ENCODE data around the gene PCDHGA5. TPM values are rescaled to one million over a fixed set of nuclear protein-coding genes. Genes with fewer than 3 reads are reported as not detected.
"Not testable (repeated sequence)": the region's sequence is repeated elsewhere in the genome, so short reads cannot be mapped to it uniquely, and the experiment has no call there.

The PCDHGA5 gene
- total RNA-seq, 1 donor from 2014 or later, result 0.31 TPM

GRCh38 chr5:141383345-141383744 is 19.4 kb downstream of the PCDHGA5 start:
- peaks cover 3% of the 10 kb centered on the region for H3K27me3 Mint-ChIP-seq (ENCODE audit: insufficient read depth)
- H3K9me3 Mint-ChIP-seq, result peaks cover 17% of the 10 kb centered on the region
- H3K36me3 Mint-ChIP-seq (ENCODE audit: low read depth), result no peaks in the 10 kb centered on the region
- peak overlapping the region; percentile 81 for H3K4me3 Mint-ChIP-seq
- H3K4me1 Mint-ChIP-seq (ENCODE audit: low read depth), result no peaks in the 10 kb centered on the region
- intact Hi-C loops (cut with micrococcal nuclease), result loop anchor here (5.0 kb wide), 1 partner anchor 46 kb away; the partner anchor contains the start of gene PCDHGA2
- no peak for DNase-seq (ENCODE audit: low spot score)
- no peak overlapping the region for H3K27ac Mint-ChIP-seq

GRCh38 chr5:141384471-141385267 is 20.7 kb downstream of the PCDHGA5 start:
- Mint-ChIP-seq H3K27me3 (ENCODE audit: insufficient read depth) (peaks cover 3% of the 10 kb centered on the region), H3K4me3 (no peak overlapping the region), H3K9me3 (peaks cover 25% of the 10 kb centered on the region), H3K4me1 (ENCODE audit: low read depth) (no peaks in the 10 kb centered on the region), H3K27ac (no peak overlapping the region), H3K36me3 (ENCODE audit: low read depth) (peaks cover 1% of the 10 kb centered on the region)
- no peak for DNase-seq (ENCODE audit: low spot score)
- intact Hi-C loops (cut with micrococcal nuclease), result loop anchor here (5.0 kb wide), 2 partner anchors 38 to 47 kb away; partner anchors contain the start of genes PCDHGA11 and PCDHGA2

GRCh38 chr5:141387557-141388311 is 23.8 kb downstream of the PCDHGA5 start, which contains the start of gene PCDHGB4:
TSS of gene PCDHGB4 (plus strand) at chr5:141387698. CDS start at chr5:141387885, 187 bp downstream.
- H3K4me1 Mint-ChIP-seq (ENCODE audit: low read depth); H3K27me3 Mint-ChIP-seq (ENCODE audit: insufficient read depth); DNase-seq (ENCODE audit: low spot score); H3K27ac Mint-ChIP-seq; H3K36me3 Mint-ChIP-seq (ENCODE audit: low read depth): not testable (repeated sequence)
- intact Hi-C loops (cut with micrococcal nuclease), result loop anchor here (5.0 kb wide), 1 partner anchor 35 kb away; the partner anchor contains the start of gene PCDHGA11
- peaks cover 37% of the 10 kb centered on the region for H3K9me3 Mint-ChIP-seq
- H3K4me3 Mint-ChIP-seq, result peak within 1 kb of the TSS; percentile 39

- Mint-ChIP-seq H3K27ac (no peak overlapping the region), H3K27me3 (ENCODE audit: insufficient read depth) (peaks cover 3% of the 10 kb centered on the region), H3K4me3 (no peak overlapping the region), H3K36me3 (ENCODE audit: low read depth) (peaks cover 1% of the 10 kb centered on the region), H3K4me1 (ENCODE audit: low read depth) (no peaks in the 10 kb centered on the region), H3K9me3 (peaks cover 38% of the 10 kb centered on the region)
- intact Hi-C loops (cut with micrococcal nuclease), result loop anchor here (5.0 kb wide), 1 partner anchor 34 kb away; the partner anchor contains the start of gene PCDHGA11
- DNase-seq (ENCODE audit: low spot score), result no peak
Measured at GRCh38 chr5:141388661-141389060, 24.7 kb downstream of the PCDHGA5 start.

GRCh38 chr5:141389153-141390042 is 25.4 kb downstream of the PCDHGA5 start:
- no peaks in the 10 kb centered on the region for H3K4me1 Mint-ChIP-seq (ENCODE audit: low read depth)
- no peak for DNase-seq (ENCODE audit: low spot score)
- peaks cover 1% of the 10 kb centered on the region for H3K36me3 Mint-ChIP-seq (ENCODE audit: low read depth)
- intact Hi-C loops (cut with micrococcal nuclease), result loop anchor here (5.0 kb wide), 1 partner anchor 33 kb away; the partner anchor contains the start of gene PCDHGA11
- H3K27ac Mint-ChIP-seq, result no peak overlapping the region
- H3K27me3 Mint-ChIP-seq (ENCODE audit: insufficient read depth), result peaks cover 3% of the 10 kb centered on the region
- H3K4me3 Mint-ChIP-seq, result no peak overlapping the region
- peaks cover 45% of the 10 kb centered on the region for H3K9me3 Mint-ChIP-seq

- Mint-ChIP-seq H3K4me3 (no peak within 1 kb of the TSS), H3K36me3 (ENCODE audit: low read depth) (peaks cover 1% of the 10 kb centered on the region), H3K4me1 (ENCODE audit: low read depth) (no peaks in the 10 kb centered on the region), H3K27me3 (ENCODE audit: insufficient read depth) (peaks cover 8% of the 10 kb centered on the region), H3K9me3 (peaks cover 43% of the 10 kb centered on the region), H3K27ac (no peak within 1 kb of the TSS)
- no peak for DNase-seq (ENCODE audit: low spot score)
- intact Hi-C loops (cut with micrococcal nuclease), result no loop called here
Measured at GRCh38 chr5:141392429-141393198, 28.7 kb downstream of the PCDHGA5 start, which contains the start of gene PCDHGA8. TSS of gene PCDHGA8 (plus strand) at chr5:141392633. CDS start at chr5:141392814, 181 bp downstream.

GRCh38 chr5:141393267-141393666 is 29.3 kb downstream of the PCDHGA5 start:
- H3K4me1 Mint-ChIP-seq (ENCODE audit: low read depth), result no peaks in the 10 kb centered on the region
- H3K27me3 Mint-ChIP-seq (ENCODE audit: insufficient read depth), result peaks cover 8% of the 10 kb centered on the region
- intact Hi-C loops (cut with micrococcal nuclease), result no loop called here
- peaks cover 43% of the 10 kb centered on the region for H3K9me3 Mint-ChIP-seq
- H3K4me3 Mint-ChIP-seq, result no peak overlapping the region
- peaks cover 1% of the 10 kb centered on the region for H3K36me3 Mint-ChIP-seq (ENCODE audit: low read depth)
- no peak overlapping the region for H3K27ac Mint-ChIP-seq
- DNase-seq (ENCODE audit: low spot score), result no peak

GRCh38 chr5:141394401-141395187 is 30.6 kb downstream of the PCDHGA5 start:
- intact Hi-C loops (cut with micrococcal nuclease), result loop anchor here (5.0 kb wide), 1 partner anchor 32 kb away; the partner anchor contains the start of gene PCDHGA5
- H3K4me1 Mint-ChIP-seq (ENCODE audit: low read depth); H3K27ac Mint-ChIP-seq; H3K4me3 Mint-ChIP-seq; H3K36me3 Mint-ChIP-seq (ENCODE audit: low read depth); DNase-seq (ENCODE audit: low spot score): not testable (repeated sequence)
- Mint-ChIP-seq H3K9me3 (peaks cover 42% of the 10 kb centered on the region), H3K27me3 (ENCODE audit: insufficient read depth) (peaks cover 17% of the 10 kb centered on the region)

- H3K36me3 Mint-ChIP-seq (ENCODE audit: low read depth); H3K27ac Mint-ChIP-seq; H3K4me1 Mint-ChIP-seq (ENCODE audit: low read depth): not testable (repeated sequence)
Measured at GRCh38 chr5:141397756-141398551, 34.0 kb downstream of the PCDHGA5 start, which contains the start of gene PCDHGB5. TSS of gene PCDHGB5 (plus strand) at chr5:141397947. CDS start at chr5:141398128, 181 bp downstream.

GRCh38 chr5:141398608-141399007 is 34.6 kb downstream of the PCDHGA5 start:
- Mint-ChIP-seq H3K4me3 (no peak overlapping the region), H3K27me3 (ENCODE audit: insufficient read depth) (peaks cover 27% of the 10 kb centered on the region), H3K36me3 (ENCODE audit: low read depth) (no peaks in the 10 kb centered on the region), H3K4me1 (ENCODE audit: low read depth) (no peaks in the 10 kb centered on the region), H3K27ac (no peak overlapping the region), H3K9me3 (peaks cover 32% of the 10 kb centered on the region)
- intact Hi-C loops (cut with micrococcal nuclease), result loop anchor here (5.0 kb wide), 1 partner anchor 36 kb away; the partner anchor contains the start of gene PCDHGA5
- DNase-seq (ENCODE audit: low spot score), result no peak

More at GRCh38 chr5:141397756-141398551, 34.0 kb downstream of the PCDHGA5 start, which contains the start of gene PCDHGB5:
- Mint-ChIP-seq H3K4me3 (peak within 1 kb of the TSS; percentile 37), H3K9me3 (peaks cover 31% of the 10 kb centered on the region), H3K27me3 (ENCODE audit: insufficient read depth) (peaks cover 27% of the 10 kb centered on the region)
- intact Hi-C loops (cut with micrococcal nuclease), result loop anchor here (5.0 kb wide), 1 partner anchor 36 kb away; the partner anchor contains the start of gene PCDHGA5
- DNase-seq (ENCODE audit: low spot score), result peak; percentile 21

Data from activated T-helper 1 cell treated with anti-CD3 and anti-CD28 coated beads, Interleukin-12 subunit alpha, Interleukin-12 subunit beta, Interleukin-2, Interleukin-4 antibody, amounts not matched to agents 30 ng/mL and 10 ng/mL and 1 ng/mL, durations not matched to agents 14 hours and 24 hours and 36 hours (primary cell).